MCF 10A (cell line): ENCODE data around the gene ITGB8. TPM values are rescaled to one million over a fixed set of nuclear protein-coding genes. Genes with fewer than 3 reads are reported as not detected.

ENCODE experiments used
- BruUV-seq: library from RNA; stranded (reverse); fragments of 400-500 nt; replicated peaks from 2 replicates; lab custom pipeline; 2021; lab: Mats Ljungman, UMichigan
- CTCF ChIA-PET: fragments of 300-600 bp; sonication (Branson Sonifier 250); formaldehyde crosslinking; extraction: SDS; loops from one replicate; lab custom pipeline; 2021; ENCODE audit warnings: antibody characterized with exemption, inconsistent platforms; lab: Yijun Ruan, JAX
- POLR2A ChIA-PET: fragments of 300-600, 350-650 bp; sonication (Branson Sonifier 250); formaldehyde crosslinking; extraction: SDS; loops from one replicate; lab custom pipeline; 2020; ENCODE audit warnings: antibody characterized with exemption, inconsistent platforms; lab: Yijun Ruan, JAX
- DNase-seq: peaks from one replicate; pipeline ENCODE4 v3.0.0-alpha.2; 2018; ENCODE audit not compliant: unreplicated experiment
- H3K27ac Mint-ChIP-seq: one replicate; pipeline ENCODE4 v1.8.0; 2022; ENCODE audit warnings: mild to moderate bottlenecking, low read depth, mixed read lengths; ENCODE audit not compliant: unreplicated experiment
- H3K27me3 Mint-ChIP-seq: one replicate; pipeline ENCODE4 v1.8.0; 2022; ENCODE audit warnings: mixed read lengths; ENCODE audit not compliant: insufficient read depth, unreplicated experiment
- H3K36me3 Mint-ChIP-seq: one replicate; pipeline ENCODE4 v1.8.0; 2022; ENCODE audit warnings: mild to moderate bottlenecking, moderate library complexity, mixed read lengths; ENCODE audit not compliant: insufficient read depth, unreplicated experiment
- H3K4me1 Mint-ChIP-seq: one replicate; pipeline ENCODE4 v1.8.0; 2022; ENCODE audit warnings: mixed read lengths; ENCODE audit not compliant: insufficient read depth, unreplicated experiment
- H3K4me3 Mint-ChIP-seq: one replicate; pipeline ENCODE4 v1.8.0; 2022; ENCODE audit warnings: mild to moderate bottlenecking, moderate library complexity, mixed read lengths; ENCODE audit not compliant: unreplicated experiment
- H3K9me3 Mint-ChIP-seq: one replicate; pipeline ENCODE4 v1.8.0; 2022; ENCODE audit warnings: mixed read lengths; ENCODE audit not compliant: unreplicated experiment
- CTCF ChIP-seq: fragments of 200-600 bp; IDR thresholded peaks from one replicate; pipeline ENCODE4 v1.8.0; 2022; ENCODE audit warnings: antibody characterized with exemption, mild to moderate bottlenecking; ENCODE audit not compliant: unreplicated experiment
- intact Hi-C: fragments of 100-400 bp; cut with micrococcal nuclease; formaldehyde crosslinking; loops from 2 replicates; pipeline ENCODE4 v1.14.1; 2022
- total RNA-seq: library from RNA; stranded (reverse); gene quantifications from 2 replicates; pipeline ENCODE4 v1.2.3, GENCODE V29; 2022

Gene ITGB8
- total RNA-seq, 1 experiment from 2014 or later, result 38.1 TPM

- DNase-seq, result peak; percentile 97
- H3K36me3 Mint-ChIP-seq, result peaks cover 61% of the 10 kb centered on the region
Observed at GRCh38 chr7:20365486-20365885, 34.8 kb downstream of the ITGB8 start.

DNA sequence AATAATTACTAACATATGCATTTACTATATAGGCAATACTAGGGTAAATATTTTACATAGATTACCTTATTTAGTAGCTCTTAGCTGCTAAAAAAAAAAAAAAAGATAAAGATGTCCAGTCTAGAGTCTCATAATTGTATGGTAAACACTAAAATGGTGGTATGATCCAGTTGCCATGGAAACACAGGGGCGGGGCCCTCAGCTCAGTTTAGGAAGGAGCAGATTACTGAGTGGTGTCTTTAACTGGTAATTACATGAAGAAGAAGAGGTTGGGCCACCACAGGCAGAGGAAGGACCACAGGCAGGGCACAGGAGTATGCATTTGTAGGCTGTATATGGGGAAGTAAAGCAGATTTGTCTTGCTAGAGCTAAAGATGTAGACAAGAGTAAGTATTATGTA is 43.7 kb downstream of the ITGB8 start:
- POLR2A ChIA-PET, result interaction anchor here (0.6 to 1.1 kb wide), 2 partner anchors 22 to 649 kb away, joined by 3 to 4 read pairs; no protein-coding TSS in a partner anchor
- TF ChIP-seq CTCF, result no peak
- peaks cover 63% of the 10 kb centered on the region for H3K36me3 Mint-ChIP-seq
- H3K27ac Mint-ChIP-seq, result no peak overlapping the region
- H3K4me3 Mint-ChIP-seq, result no peak overlapping the region
- no peaks in the 10 kb centered on the region for H3K4me1 Mint-ChIP-seq
- no peaks in the 10 kb centered on the region for H3K27me3 Mint-ChIP-seq
- intact Hi-C loops, result no loop called here
- CTCF ChIA-PET, result interaction anchor here (0.6 to 0.7 kb wide), 2 partner anchors 9 to 45 kb away, joined by 3 to 4 read pairs; no protein-coding TSS in a partner anchor
- DNase-seq, result no peak
- H3K9me3 Mint-ChIP-seq, result no peaks in the 10 kb centered on the region
- BruUV-seq, result no TSS peak

More at GRCh38 chr7:20365486-20365885, 34.8 kb downstream of the ITGB8 start:
- intact Hi-C loops, result loop anchor here (1.0 kb wide), 2 partner anchors 12 to 34 kb away; no protein-coding TSS in a partner anchor
- ChIA-PET POLR2A (interaction anchor here (0.5 to 4.1 kb wide), 12 partner anchors 10 to 656 kb away, joined by 3 to 61 read pairs (median 7); partner anchors contain the start of genes ITGB8 and POLR1F), CTCF (interaction anchor here (0.6 to 0.9 kb wide), 5 partner anchors 9 to 611 kb away, joined by 3 to 4 read pairs (median 3); partner anchors contain the start of gene ITGB8)
- Mint-ChIP-seq H3K4me1 (peaks cover 43% of the 10 kb centered on the region), H3K27ac (peak overlapping the region; percentile 92), H3K4me3 (no peak overlapping the region), H3K9me3 (no peaks in the 10 kb centered on the region), H3K27me3 (no peaks in the 10 kb centered on the region)
- TF ChIP-seq CTCF, result no peak
- no TSS peak for BruUV-seq

GRCh38 chr7:20376796-20377195 is 46.1 kb downstream of the ITGB8 start:
- Mint-ChIP-seq H3K36me3 (peaks cover 72% of the 10 kb centered on the region), H3K4me3 (no peak overlapping the region), H3K4me1 (no peaks in the 10 kb centered on the region), H3K9me3 (no peaks in the 10 kb centered on the region), H3K27ac (no peak overlapping the region), H3K27me3 (no peaks in the 10 kb centered on the region)
- no peak for DNase-seq
- ChIA-PET CTCF (interaction anchor here (0.6 to 1.0 kb wide), 2 partner anchors 28 to 623 kb away, joined by 3 read pairs; no protein-coding TSS in a partner anchor), POLR2A (no interaction called here)
- no TSS peak for BruUV-seq
- intact Hi-C loops, result no loop called here
- no peak for TF ChIP-seq CTCF

DNA sequence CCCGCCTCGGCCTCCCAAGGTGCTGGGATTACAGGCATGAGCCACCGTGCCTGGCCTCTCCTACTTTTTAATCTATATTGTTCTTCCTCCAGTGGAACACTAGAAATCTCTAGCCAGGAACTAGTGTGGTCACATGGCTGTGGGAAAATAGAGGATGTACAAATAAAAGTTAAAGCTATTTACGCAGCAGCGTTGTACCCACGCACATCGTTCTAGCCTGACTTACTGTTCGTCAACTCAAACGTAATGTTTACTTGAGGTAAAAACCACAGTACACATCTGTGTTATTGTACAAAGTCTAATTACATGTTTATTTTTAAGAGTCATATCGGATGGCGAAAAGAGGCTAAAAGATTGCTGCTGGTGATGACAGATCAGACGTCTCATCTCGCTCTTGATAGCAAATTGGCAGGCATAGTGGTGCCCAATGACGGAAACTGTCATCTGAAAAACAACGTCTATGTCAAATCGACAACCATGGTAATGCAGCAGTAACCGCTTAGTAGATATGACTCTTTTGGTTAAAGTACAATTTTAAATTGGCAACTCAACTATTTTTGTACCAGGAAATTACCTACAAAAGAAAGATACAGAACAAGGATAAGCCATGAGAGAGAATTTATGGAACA is 50.8 kb downstream of the ITGB8 start:
- Mint-ChIP-seq H3K27me3 (no peaks in the 10 kb centered on the region), H3K36me3 (peaks cover 87% of the 10 kb centered on the region), H3K9me3 (no peaks in the 10 kb centered on the region), H3K4me3 (no peak overlapping the region), H3K27ac (no peak overlapping the region), H3K4me1 (peaks cover 9% of the 10 kb centered on the region)
- CTCF ChIA-PET, result no interaction called here
- DNase-seq, result no peak
- intact Hi-C loops, result no loop called here
- POLR2A ChIA-PET, result interaction anchor here (0.7 to 1.5 kb wide), 2 partner anchors 9 to 15 kb away, joined by 3 read pairs; no protein-coding TSS in a partner anchor
- BruUV-seq, result no TSS peak
- no peak for TF ChIP-seq CTCF
